Uterus (tissue), 2 donors: Measurements from ENCODE around the gene EPC2.

Source experiments
- CTCF ChIP-seq, 4 experiments: fragments of 200-600 bp in 2 of 4; fragments of 450-650 bp in 2 of 4; sonication (generic) in 2 of 4; IDR thresholded peaks; one replicate each; pipeline ENCODE4 v1.5.1; 2016 to 2019; ENCODE audit warnings: antibody characterized with exemption in 4 of 4, mild to moderate bottlenecking in 2 of 4, moderate library complexity in 1 of 4
- POLR2A ChIP-seq, 2 donors: fragments of 450-650 bp; IDR thresholded peaks; one replicate each; pipeline ENCODE4 v1.6.1; 2016; ENCODE audit warnings: antibody characterized with exemption in 2 of 2, mild to moderate bottlenecking in 1 of 2, moderate library complexity in 1 of 2

- TF ChIP-seq CTCF (IDR thresholded peaks at IDR 0.05) = no peak
- TF ChIP-seq POLR2A (IDR thresholded peaks at IDR 0.05) = no peak
Measured at GRCh38 chr2:148781544-148781943, 137.0 kb downstream of the EPC2 start.
